RWPE2 (cell line): ENCODE data around the gene ORMDL2.
A peak's percentile ranks its signal among the peaks of the same experiment; 100 is the strongest.

Experiments
- ATAC-seq: fragments of 200-7000 bp; cut with Tn5 transposase; 3 replicates; pipeline ENCODE4 v1.9.1; 2021; ENCODE audit warnings: low read depth
- DNase-seq: peaks from one replicate; pipeline ENCODE4 v3.0.0-alpha.2; 2020; ENCODE audit warnings: low spot score
- H3K27ac ChIP-seq: fragments of 450-650 bp; 2 replicates; pipeline ENCODE4 v1.5.1; 2017; ENCODE audit warnings: mild to moderate bottlenecking; ENCODE audit not compliant: poor library complexity, severe bottlenecking
- H3K27me3 ChIP-seq: fragments of 250-450 bp; sonication (Bioruptor Pico); 2 replicates; pipeline ENCODE4 v1.5.1; 2021; ENCODE audit warnings: mild to moderate bottlenecking, moderate library complexity; ENCODE audit not compliant: insufficient read depth, poor library complexity, severe bottlenecking
- H3K36me3 ChIP-seq: fragments of 250-450 bp; sonication (Bioruptor Pico); 2 replicates; pipeline ENCODE4 v1.5.1; 2020; ENCODE audit warnings: low read depth, mild to moderate bottlenecking, moderate library complexity
- H3K4me1 ChIP-seq: fragments of 250-450 bp; sonication (Bioruptor Pico); 2 replicates; pipeline ENCODE4 v1.5.1; 2021; ENCODE audit warnings: mild to moderate bottlenecking, moderate library complexity; ENCODE audit not compliant: insufficient read depth, poor library complexity, severe bottlenecking
- H3K4me3 ChIP-seq: fragments of 250-450 bp; sonication (Bioruptor Pico); 2 replicates; pipeline ENCODE4 v1.5.1; 2021; ENCODE audit warnings: mild to moderate bottlenecking, moderate library complexity; ENCODE audit not compliant: severe bottlenecking
- H3K9me3 ChIP-seq: fragments of 250-450 bp; sonication (Bioruptor Pico); 2 replicates; pipeline ENCODE4 v1.5.1; 2021; ENCODE audit warnings: mild to moderate bottlenecking, moderate library complexity; ENCODE audit not compliant: severe bottlenecking
- TF ChIP-seq, protein P1 (sequence below): fragments of 450-650 bp; IDR thresholded peaks from one replicate; pipeline ENCODE4 v1.5.1; 2017; ENCODE audit warnings: mild to moderate bottlenecking, moderate library complexity; ENCODE audit not compliant: poor library complexity, severe bottlenecking

The ORMDL2 gene

DNA sequence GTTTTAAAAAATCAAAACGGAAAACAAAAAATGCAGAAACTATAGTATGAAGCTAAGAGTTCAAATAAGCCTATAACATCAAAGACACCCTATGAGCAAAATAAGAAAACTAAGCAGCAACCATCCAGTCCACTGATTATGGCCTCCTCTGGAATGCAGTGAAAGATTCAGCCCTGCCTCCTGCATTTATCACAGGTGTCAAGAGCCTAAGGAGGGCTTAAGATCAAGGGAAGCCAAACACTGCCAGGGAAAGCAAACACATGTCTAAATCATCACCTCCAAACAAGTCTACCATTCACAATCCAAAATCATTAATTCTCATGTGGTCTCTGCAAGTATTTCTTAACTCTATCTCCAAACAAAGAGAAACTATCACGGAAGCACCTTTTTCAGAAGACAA is 28.7 kb upstream of the ORMDL2 start:
- Histone ChIP-seq H3K27ac (no peak overlapping the region), H3K36me3 (peaks cover 91% of the 10 kb centered on the region), H3K4me1 (no peaks in the 10 kb centered on the region), H3K27me3 (no peaks in the 10 kb centered on the region), H3K4me3 (no peak overlapping the region), H3K9me3 (no peaks in the 10 kb centered on the region)
- no peak for ATAC-seq
- no peak for DNase-seq
- TF ChIP-seq, protein P1, sequence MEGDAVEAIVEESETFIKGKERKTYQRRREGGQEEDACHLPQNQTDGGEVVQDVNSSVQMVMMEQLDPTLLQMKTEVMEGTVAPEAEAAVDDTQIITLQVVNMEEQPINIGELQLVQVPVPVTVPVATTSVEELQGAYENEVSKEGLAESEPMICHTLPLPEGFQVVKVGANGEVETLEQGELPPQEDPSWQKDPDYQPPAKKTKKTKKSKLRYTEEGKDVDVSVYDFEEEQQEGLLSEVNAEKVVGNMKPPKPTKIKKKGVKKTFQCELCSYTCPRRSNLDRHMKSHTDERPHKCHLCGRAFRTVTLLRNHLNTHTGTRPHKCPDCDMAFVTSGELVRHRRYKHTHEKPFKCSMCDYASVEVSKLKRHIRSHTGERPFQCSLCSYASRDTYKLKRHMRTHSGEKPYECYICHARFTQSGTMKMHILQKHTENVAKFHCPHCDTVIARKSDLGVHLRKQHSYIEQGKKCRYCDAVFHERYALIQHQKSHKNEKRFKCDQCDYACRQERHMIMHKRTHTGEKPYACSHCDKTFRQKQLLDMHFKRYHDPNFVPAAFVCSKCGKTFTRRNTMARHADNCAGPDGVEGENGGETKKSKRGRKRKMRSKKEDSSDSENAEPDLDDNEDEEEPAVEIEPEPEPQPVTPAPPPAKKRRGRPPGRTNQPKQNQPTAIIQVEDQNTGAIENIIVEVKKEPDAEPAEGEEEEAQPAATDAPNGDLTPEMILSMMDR: no peak

DNA sequence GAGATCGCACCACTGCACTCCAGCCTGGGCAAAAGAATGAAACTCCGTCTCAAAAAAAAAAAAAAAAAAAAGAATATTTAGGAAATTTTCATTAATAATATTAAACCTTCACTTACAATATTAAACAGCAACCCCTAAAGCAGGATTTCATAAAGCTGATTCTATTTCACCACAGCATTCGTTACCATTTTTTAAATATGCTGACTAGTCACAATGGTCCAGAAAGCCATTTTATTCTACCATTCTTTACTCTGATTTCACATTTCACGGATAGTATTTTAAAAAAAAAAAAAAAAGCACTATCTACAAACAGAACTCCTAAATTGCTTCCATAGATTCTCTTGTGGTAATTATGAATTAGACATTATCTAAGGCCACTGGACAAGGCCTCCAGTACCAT is 27.9 kb upstream of the ORMDL2 start:
- Histone ChIP-seq H3K36me3 (peaks cover 91% of the 10 kb centered on the region), H3K9me3 (no peaks in the 10 kb centered on the region), H3K27me3 (no peaks in the 10 kb centered on the region), H3K4me3 (no peak overlapping the region), H3K27ac (no peak overlapping the region), H3K4me1 (no peaks in the 10 kb centered on the region)
- ATAC-seq (no peak), DNase-seq (no peak)
- TF ChIP-seq, protein P1: no peak

DNA sequence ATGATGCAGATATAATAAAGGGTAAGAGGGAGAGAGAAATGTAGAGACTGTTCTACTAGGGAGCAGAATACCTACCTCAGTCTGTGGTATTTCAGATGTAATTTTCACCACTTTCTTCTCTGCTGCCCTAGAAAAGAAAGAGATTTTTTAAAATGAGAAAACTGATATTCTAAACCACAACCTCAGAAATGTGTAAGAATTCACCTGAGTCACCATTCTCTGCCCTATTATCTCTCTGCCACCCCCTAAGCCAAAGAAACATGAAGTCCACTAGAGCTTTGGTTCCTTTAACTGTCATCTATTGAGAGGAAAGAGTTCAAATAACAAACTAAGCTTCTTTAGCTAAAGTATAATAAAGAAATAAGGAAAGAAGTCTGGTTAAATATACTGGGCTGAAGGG is 21.9 kb upstream of the ORMDL2 start:
- H3K9me3 ChIP-seq: no peaks in the 10 kb centered on the region
- no peak overlapping the region for H3K27ac ChIP-seq
- no peaks in the 10 kb centered on the region for H3K27me3 ChIP-seq
- no peak overlapping the region for H3K4me3 ChIP-seq
- no peaks in the 10 kb centered on the region for H3K4me1 ChIP-seq
- ATAC-seq: no peak
- TF ChIP-seq, protein P1: no peak
- H3K36me3 ChIP-seq: peaks cover 94% of the 10 kb centered on the region
- DNase-seq: no peak

DNA sequence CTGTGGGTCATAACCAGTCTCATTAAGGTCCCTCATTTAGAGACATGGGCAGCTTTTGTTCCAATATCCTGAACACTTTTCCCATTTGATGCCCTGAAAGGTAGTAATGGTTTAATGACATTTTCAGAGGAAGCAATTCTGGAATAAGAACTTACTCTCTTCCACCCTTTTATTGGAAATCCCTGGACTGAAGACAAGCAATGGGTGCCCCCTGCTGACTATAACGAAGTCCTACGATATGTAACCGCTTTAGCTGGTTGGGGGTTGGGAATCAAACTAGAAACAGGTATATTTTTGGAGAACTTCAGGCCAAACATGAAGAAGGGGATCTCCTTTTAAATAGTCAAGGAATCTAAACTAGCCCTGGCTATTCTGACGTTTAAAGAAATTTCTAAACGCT is 20.8 kb upstream of the ORMDL2 start:
- ATAC-seq (no peak), DNase-seq (no peak)
- TF ChIP-seq, protein P1: peak; percentile 39
- Histone ChIP-seq H3K27ac (no peak overlapping the region), H3K4me1 (no peaks in the 10 kb centered on the region), H3K27me3 (no peaks in the 10 kb centered on the region), H3K9me3 (no peaks in the 10 kb centered on the region), H3K36me3 (peaks cover 94% of the 10 kb centered on the region), H3K4me3 (no peak overlapping the region)

DNA sequence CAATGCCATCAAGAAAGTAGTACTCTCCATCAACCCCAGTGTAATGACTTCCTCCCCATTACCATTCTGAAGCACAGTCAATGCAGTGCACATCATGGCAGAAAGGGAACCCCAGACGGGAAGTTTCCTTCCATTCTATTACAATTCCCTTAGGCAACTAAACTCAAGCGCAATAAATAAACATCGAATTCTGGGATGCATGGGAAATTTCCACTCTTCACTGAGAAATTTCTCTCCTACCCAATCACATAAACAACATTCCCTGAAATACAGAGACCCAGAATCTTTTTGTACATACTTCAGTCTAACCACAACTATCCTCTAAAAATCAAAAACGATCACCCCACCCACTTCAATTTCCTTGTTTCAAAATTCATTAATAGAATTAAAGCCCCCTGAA is 20.3 kb upstream of the ORMDL2 start:
- TF ChIP-seq, protein P1: no peak
- DNase-seq (no peak), ATAC-seq (no peak)
- Histone ChIP-seq H3K36me3 (peaks cover 99% of the 10 kb centered on the region), H3K27ac (no peak overlapping the region), H3K4me1 (no peaks in the 10 kb centered on the region), H3K9me3 (no peaks in the 10 kb centered on the region), H3K4me3 (no peak overlapping the region), H3K27me3 (no peaks in the 10 kb centered on the region)
